Activated CD4-positive, alpha-beta T cell treated with anti-CD3 and anti-CD28 coated beads, Interleukin-2, amount 10 ng/mL, durations not matched to agents 7 days and 5 days (primary cell): ENCODE measurements around the gene NRG3. TPM values are rescaled to one million over a fixed set of nuclear protein-coding genes. Genes with fewer than 3 reads are reported as not detected.

Experiments used
- CTCF ChIA-PET: fragments of 350-600 bp; sonication (Branson Sonifier 250); formaldehyde crosslinking; loops from one replicate; lab custom pipeline; 2021; ENCODE audit warnings: antibody characterized with exemption; lab: Charles Lee
- POLR2A ChIA-PET: fragments of 350-600 bp; sonication (Branson Sonifier 250); formaldehyde crosslinking; loops from one replicate; lab custom pipeline; 2021; ENCODE audit warnings: antibody characterized with exemption; lab: Charles Lee
- DNase-seq: peaks from one replicate; pipeline ENCODE4 v3.0.0-alpha.2; 2020
- H3K27ac Mint-ChIP-seq: one replicate; pipeline ENCODE4 v1.8.0; 2021; ENCODE audit warnings: mild to moderate bottlenecking, moderate library complexity, mixed read lengths
- H3K27me3 Mint-ChIP-seq: one replicate; pipeline ENCODE4 v1.8.0; 2021; ENCODE audit warnings: mixed read lengths
- H3K36me3 Mint-ChIP-seq: one replicate; pipeline ENCODE4 v1.8.0; 2021; ENCODE audit warnings: low read depth, mixed read lengths
- H3K4me1 Mint-ChIP-seq: one replicate; pipeline ENCODE4 v1.8.0; 2021; ENCODE audit warnings: mixed read lengths
- H3K4me3 Mint-ChIP-seq: one replicate; pipeline ENCODE4 v1.8.0; 2021; ENCODE audit warnings: mild to moderate bottlenecking, moderate library complexity, mixed read lengths
- H3K9me3 Mint-ChIP-seq: one replicate; pipeline ENCODE4 v1.8.0; 2021; ENCODE audit warnings: mixed read lengths
- total RNA-seq, 2 experiments: library from RNA; stranded (reverse); gene quantifications; one replicate each; pipeline ENCODE4 v1.2.3, GENCODE V29; 2021

The NRG3 gene
- total RNA-seq, 2 experiments from 2014 or later: not detected

- H3K27me3 Mint-ChIP-seq: no peaks in the 10 kb centered on the region
- ChIA-PET CTCF (no interaction called here), POLR2A (no interaction called here)
- DNase-seq: no peak
- no peaks in the 10 kb centered on the region for H3K36me3 Mint-ChIP-seq
- H3K9me3 Mint-ChIP-seq: peaks cover 3% of the 10 kb centered on the region
- H3K4me3 Mint-ChIP-seq: no peak overlapping the region
- H3K4me1 Mint-ChIP-seq: no peaks in the 10 kb centered on the region
- no peak overlapping the region for H3K27ac Mint-ChIP-seq
These were observed 863.6 kb downstream of the NRG3 start for GRCh38 chr10:82738592-82738991.

DNA sequence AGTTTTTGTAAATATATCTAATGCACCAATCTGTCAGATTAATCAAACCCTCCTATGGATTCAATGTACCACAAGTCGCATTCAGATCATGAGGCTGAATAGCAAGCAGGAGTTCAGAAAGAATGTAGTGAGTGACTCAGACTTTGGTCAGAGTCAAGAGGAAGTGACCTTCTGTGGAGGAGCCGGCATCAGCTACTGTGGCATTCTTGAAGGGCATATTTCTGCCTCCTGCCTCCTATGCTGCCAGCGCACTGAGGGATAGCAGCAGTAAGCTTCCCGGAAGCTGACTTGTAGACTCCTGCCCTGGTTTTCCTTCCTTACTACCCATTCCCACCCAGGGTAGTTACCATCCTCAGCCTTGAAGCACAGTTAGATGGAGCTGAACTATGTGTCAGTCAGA is 867.5 kb downstream of the NRG3 start:
- H3K27me3 Mint-ChIP-seq: no peaks in the 10 kb centered on the region
- no peaks in the 10 kb centered on the region for H3K4me1 Mint-ChIP-seq
- no peaks in the 10 kb centered on the region for H3K36me3 Mint-ChIP-seq
- no peak for DNase-seq
- H3K27ac Mint-ChIP-seq: no peak overlapping the region
- POLR2A ChIA-PET: no interaction called here
- no peaks in the 10 kb centered on the region for H3K9me3 Mint-ChIP-seq
- CTCF ChIA-PET: no interaction called here
- no peak overlapping the region for H3K4me3 Mint-ChIP-seq

- no peak for DNase-seq
- ChIA-PET CTCF (no interaction called here), POLR2A (no interaction called here)
- Mint-ChIP-seq H3K36me3 (no peaks in the 10 kb centered on the region), H3K4me1 (no peaks in the 10 kb centered on the region), H3K4me3 (no peak overlapping the region), H3K27me3 (no peaks in the 10 kb centered on the region), H3K9me3 (no peaks in the 10 kb centered on the region), H3K27ac (no peak overlapping the region)
These were observed 867.9 kb downstream of the NRG3 start for GRCh38 chr10:82742898-82743297.

DNA sequence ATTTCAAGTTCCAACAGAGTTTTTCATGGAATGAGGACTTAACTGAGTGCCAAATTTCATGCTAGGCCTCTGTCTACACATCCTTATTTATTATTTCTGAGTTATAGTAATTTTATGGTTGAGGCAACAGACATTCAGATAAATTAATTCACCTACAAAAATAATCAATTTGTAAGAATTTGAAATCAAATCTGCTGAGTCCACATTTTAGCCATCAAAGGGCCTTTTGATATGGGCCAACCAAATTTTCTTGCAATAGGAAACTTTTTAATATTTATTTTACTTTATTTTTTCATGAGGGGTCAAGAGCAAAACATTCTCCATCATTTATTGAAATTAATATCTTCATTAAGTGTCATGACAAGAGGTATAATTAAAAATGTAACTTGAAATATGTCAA is 875.5 kb downstream of the NRG3 start:
- Mint-ChIP-seq H3K27ac (no peak overlapping the region), H3K9me3 (peaks cover 2% of the 10 kb centered on the region), H3K27me3 (no peaks in the 10 kb centered on the region), H3K4me1 (no peaks in the 10 kb centered on the region), H3K4me3 (no peak overlapping the region), H3K36me3 (no peaks in the 10 kb centered on the region)
- DNase-seq: no peak
- POLR2A ChIA-PET: no interaction called here
- CTCF ChIA-PET: no interaction called here

DNA sequence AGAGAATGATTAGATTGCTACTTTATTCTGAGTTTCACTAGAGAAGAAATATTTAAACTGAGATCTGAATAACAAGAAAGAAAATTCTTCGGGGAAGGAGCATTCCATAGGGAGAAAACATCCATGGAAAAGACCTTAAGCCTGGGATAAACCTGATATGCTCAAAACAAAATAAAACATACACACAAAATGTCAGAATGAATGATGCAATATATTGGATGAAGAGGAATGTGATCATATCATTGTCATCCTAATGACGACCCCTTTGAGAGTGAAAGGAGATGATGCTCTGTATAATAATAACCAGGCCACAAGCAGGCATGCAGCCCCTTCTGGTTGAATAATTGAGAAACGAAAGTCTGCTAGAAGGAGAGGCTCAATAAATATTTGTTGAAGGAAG is 882.4 kb downstream of the NRG3 start:
- Mint-ChIP-seq H3K27me3 (no peaks in the 10 kb centered on the region), H3K4me3 (no peak overlapping the region), H3K36me3 (no peaks in the 10 kb centered on the region), H3K9me3 (peaks cover 2% of the 10 kb centered on the region), H3K27ac (no peak overlapping the region), H3K4me1 (no peaks in the 10 kb centered on the region)
- POLR2A ChIA-PET: no interaction called here
- CTCF ChIA-PET: no interaction called here
- DNase-seq: no peak

DNA sequence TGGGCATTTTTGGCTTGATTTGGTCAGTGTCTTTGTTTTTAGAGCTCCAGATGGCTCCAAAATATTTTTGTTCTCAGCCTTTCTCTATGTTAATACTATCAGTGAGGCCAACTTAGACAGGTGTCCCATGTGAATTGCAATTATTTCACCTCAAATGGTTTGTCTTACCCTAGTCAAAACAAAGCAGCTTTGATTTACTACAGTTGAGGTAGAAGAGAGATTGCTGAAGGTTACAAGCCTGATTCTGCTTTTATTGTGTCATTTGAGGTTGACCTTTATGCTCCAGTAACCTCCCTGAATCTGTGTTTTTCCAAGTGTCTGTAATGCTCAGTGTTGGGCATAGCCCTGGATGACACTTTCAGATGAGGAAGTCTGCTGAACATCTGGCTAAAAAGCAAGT is 882.9 kb downstream of the NRG3 start:
- H3K4me3 Mint-ChIP-seq: no peak overlapping the region
- no peak overlapping the region for H3K27ac Mint-ChIP-seq
- no peaks in the 10 kb centered on the region for H3K4me1 Mint-ChIP-seq
- no peaks in the 10 kb centered on the region for H3K36me3 Mint-ChIP-seq
- DNase-seq: no peak
- no peaks in the 10 kb centered on the region for H3K27me3 Mint-ChIP-seq
- POLR2A ChIA-PET: no interaction called here
- peaks cover 2% of the 10 kb centered on the region for H3K9me3 Mint-ChIP-seq
- CTCF ChIA-PET: no interaction called here

DNA sequence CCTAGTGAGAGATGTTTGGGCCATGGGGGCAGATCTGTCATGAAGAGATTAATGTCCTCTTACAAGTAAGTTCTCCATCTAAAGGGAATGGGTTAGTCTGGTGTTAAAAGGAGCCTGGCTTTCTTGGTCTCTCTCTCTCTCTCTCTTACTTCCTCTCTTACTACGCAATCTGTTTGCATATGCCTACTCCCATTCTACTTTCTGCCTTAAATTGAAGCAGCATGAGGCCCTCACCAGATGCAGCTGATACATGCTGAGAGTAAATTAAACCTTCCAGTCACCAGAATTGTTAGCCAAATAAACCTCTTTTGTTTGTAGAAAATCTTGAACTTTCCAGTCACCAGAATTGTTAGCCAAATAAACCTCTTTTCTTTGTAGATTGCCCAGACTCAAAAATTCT is 884.1 kb downstream of the NRG3 start:
- DNase-seq: no peak
- POLR2A ChIA-PET: no interaction called here
- no peak overlapping the region for H3K27ac Mint-ChIP-seq
- H3K9me3 Mint-ChIP-seq: peaks cover 2% of the 10 kb centered on the region
- no peak overlapping the region for H3K4me3 Mint-ChIP-seq
- no peaks in the 10 kb centered on the region for H3K27me3 Mint-ChIP-seq
- H3K36me3 Mint-ChIP-seq: no peaks in the 10 kb centered on the region
- CTCF ChIA-PET: no interaction called here
- H3K4me1 Mint-ChIP-seq: no peaks in the 10 kb centered on the region

DNA sequence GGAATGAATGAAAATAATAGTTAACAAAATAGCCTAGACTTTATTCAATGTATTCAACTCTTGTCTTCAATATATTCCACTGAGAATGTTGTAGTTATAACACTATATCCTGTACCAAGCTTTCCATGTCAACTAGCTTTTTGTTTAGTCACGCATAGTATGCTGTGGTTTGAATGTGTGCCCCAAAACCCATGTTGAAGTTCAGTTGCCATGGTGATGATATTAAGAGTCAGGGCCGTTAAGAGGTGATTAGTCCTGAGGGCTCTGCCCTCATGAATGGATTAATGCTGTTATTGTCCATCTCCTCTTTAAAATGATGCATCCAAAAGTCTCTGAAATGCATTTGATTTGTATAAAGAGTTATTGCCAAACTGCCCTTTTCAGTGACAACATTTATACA is 887.6 kb downstream of the NRG3 start:
- Mint-ChIP-seq H3K36me3 (no peaks in the 10 kb centered on the region), H3K27ac (no peak overlapping the region), H3K4me1 (no peaks in the 10 kb centered on the region), H3K27me3 (no peaks in the 10 kb centered on the region), H3K4me3 (no peak overlapping the region), H3K9me3 (no peaks in the 10 kb centered on the region)
- ChIA-PET POLR2A (no interaction called here), CTCF (no interaction called here)
- DNase-seq: no peak

- CTCF ChIA-PET: no interaction called here
- Mint-ChIP-seq H3K27me3 (no peaks in the 10 kb centered on the region), H3K9me3 (no peaks in the 10 kb centered on the region), H3K27ac (no peak overlapping the region), H3K4me1 (no peaks in the 10 kb centered on the region), H3K4me3 (no peak overlapping the region), H3K36me3 (no peaks in the 10 kb centered on the region)
- POLR2A ChIA-PET: no interaction called here
- DNase-seq: no peak
These were observed 893.0 kb downstream of the NRG3 start for GRCh38 chr10:82768040-82768439.

GRCh38 chr10:82778908-82779307 is 903.9 kb downstream of the NRG3 start:
- H3K27ac Mint-ChIP-seq: no peak overlapping the region
- H3K27me3 Mint-ChIP-seq: no peaks in the 10 kb centered on the region
- H3K4me1 Mint-ChIP-seq: no peaks in the 10 kb centered on the region
- peaks cover 9% of the 10 kb centered on the region for H3K9me3 Mint-ChIP-seq
- H3K4me3 Mint-ChIP-seq: no peak overlapping the region
- ChIA-PET CTCF (no interaction called here), POLR2A (no interaction called here)
- no peak for DNase-seq
- no peaks in the 10 kb centered on the region for H3K36me3 Mint-ChIP-seq

- ChIA-PET POLR2A (no interaction called here), CTCF (no interaction called here)
- no peaks in the 10 kb centered on the region for H3K9me3 Mint-ChIP-seq
- no peaks in the 10 kb centered on the region for H3K27me3 Mint-ChIP-seq
- no peak for DNase-seq
- H3K27ac Mint-ChIP-seq: no peak overlapping the region
- no peaks in the 10 kb centered on the region for H3K4me1 Mint-ChIP-seq
- no peak overlapping the region for H3K4me3 Mint-ChIP-seq
- H3K36me3 Mint-ChIP-seq: no peaks in the 10 kb centered on the region
These were observed 921.5 kb downstream of the NRG3 start for GRCh38 chr10:82796510-82796909.

DNA sequence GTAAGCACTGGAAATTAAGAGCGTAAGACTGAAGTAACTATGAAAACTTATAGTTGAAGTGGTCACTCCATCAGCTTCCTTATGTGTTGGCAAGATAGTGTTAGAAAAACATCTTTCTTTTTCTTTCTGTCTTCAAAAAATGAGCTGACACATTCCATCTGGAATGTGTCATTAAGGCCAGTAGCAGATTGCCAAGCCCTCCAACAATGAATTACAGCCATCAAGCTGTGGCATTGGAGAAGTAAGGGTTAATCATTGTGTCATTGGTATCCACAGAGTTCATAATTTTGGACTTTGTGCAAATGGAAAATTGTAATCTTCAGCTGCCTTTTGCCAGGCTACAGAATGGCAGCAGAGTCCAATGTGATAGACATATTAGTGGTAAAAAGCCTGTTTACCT is 926.3 kb downstream of the NRG3 start:
- no peak overlapping the region for H3K27ac Mint-ChIP-seq
- no peak overlapping the region for H3K4me3 Mint-ChIP-seq
- ChIA-PET CTCF (no interaction called here), POLR2A (no interaction called here)
- no peaks in the 10 kb centered on the region for H3K4me1 Mint-ChIP-seq
- no peak for DNase-seq
- no peaks in the 10 kb centered on the region for H3K9me3 Mint-ChIP-seq
- H3K36me3 Mint-ChIP-seq: no peaks in the 10 kb centered on the region
- no peaks in the 10 kb centered on the region for H3K27me3 Mint-ChIP-seq

DNA sequence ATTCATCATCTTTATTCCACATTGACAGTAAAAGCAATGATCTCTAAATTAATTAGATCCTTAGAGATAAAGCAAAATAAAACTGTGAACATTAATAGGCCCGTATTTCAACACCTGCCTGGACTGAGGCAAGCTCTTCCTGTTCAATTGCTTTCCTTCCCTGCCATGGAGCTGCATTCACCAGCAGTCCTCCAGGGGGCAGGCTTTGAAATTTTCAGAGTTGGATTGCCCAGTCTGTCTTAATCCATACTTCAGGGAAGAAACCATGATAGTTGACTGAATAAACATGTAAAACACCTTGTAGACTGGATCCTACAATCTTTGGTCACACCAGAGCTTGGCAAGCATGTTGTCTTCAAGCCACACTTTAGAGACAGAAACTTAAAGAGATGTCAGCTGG is 936.6 kb downstream of the NRG3 start:
- H3K4me1 Mint-ChIP-seq: no peaks in the 10 kb centered on the region
- H3K4me3 Mint-ChIP-seq: no peak overlapping the region
- no peaks in the 10 kb centered on the region for H3K27me3 Mint-ChIP-seq
- no peak overlapping the region for H3K27ac Mint-ChIP-seq
- H3K9me3 Mint-ChIP-seq: no peaks in the 10 kb centered on the region
- ChIA-PET POLR2A (no interaction called here), CTCF (no interaction called here)
- no peaks in the 10 kb centered on the region for H3K36me3 Mint-ChIP-seq
- DNase-seq: no peak

GRCh38 chr10:82813856-82814255 is 938.9 kb downstream of the NRG3 start:
- H3K9me3 Mint-ChIP-seq: no peaks in the 10 kb centered on the region
- H3K4me1 Mint-ChIP-seq: no peaks in the 10 kb centered on the region
- ChIA-PET CTCF (no interaction called here), POLR2A (no interaction called here)
- H3K4me3 Mint-ChIP-seq: no peak overlapping the region
- H3K27ac Mint-ChIP-seq: no peak overlapping the region
- H3K27me3 Mint-ChIP-seq: no peaks in the 10 kb centered on the region
- no peak for DNase-seq
- no peaks in the 10 kb centered on the region for H3K36me3 Mint-ChIP-seq

- CTCF ChIA-PET: no interaction called here
- H3K27ac Mint-ChIP-seq: no peak overlapping the region
- H3K9me3 Mint-ChIP-seq: no peaks in the 10 kb centered on the region
- H3K27me3 Mint-ChIP-seq: no peaks in the 10 kb centered on the region
- no peak for DNase-seq
- H3K36me3 Mint-ChIP-seq: no peaks in the 10 kb centered on the region
- no peaks in the 10 kb centered on the region for H3K4me1 Mint-ChIP-seq
- H3K4me3 Mint-ChIP-seq: no peak overlapping the region
- POLR2A ChIA-PET: no interaction called here
These were observed 939.6 kb downstream of the NRG3 start for GRCh38 chr10:82814635-82815034.
